Upper lobe of left lung (tissue), 4 donors: ENCODE measurements around the gene PSMD2.

Experiments used
- POLR2AphosphoS5 ChIP-seq, 2 donors: sonication (generic); formaldehyde crosslinking; IDR thresholded peaks; one replicate each; pipeline ENCODE4 v1.5.1; 2017; ENCODE audit warnings: antibody characterized with exemption in 2 of 2
- TF ChIP-seq, protein P1 (sequence below), 6 experiments: fragments of 450-650 bp in 4 of 6; fragments of 200-600 bp in 2 of 6; sonication (generic) in 2 of 6; IDR thresholded peaks; one replicate each; pipeline ENCODE4 v1.5.1; 2016 to 2019; ENCODE audit warnings: antibody characterized with exemption in 6 of 6

DNA sequence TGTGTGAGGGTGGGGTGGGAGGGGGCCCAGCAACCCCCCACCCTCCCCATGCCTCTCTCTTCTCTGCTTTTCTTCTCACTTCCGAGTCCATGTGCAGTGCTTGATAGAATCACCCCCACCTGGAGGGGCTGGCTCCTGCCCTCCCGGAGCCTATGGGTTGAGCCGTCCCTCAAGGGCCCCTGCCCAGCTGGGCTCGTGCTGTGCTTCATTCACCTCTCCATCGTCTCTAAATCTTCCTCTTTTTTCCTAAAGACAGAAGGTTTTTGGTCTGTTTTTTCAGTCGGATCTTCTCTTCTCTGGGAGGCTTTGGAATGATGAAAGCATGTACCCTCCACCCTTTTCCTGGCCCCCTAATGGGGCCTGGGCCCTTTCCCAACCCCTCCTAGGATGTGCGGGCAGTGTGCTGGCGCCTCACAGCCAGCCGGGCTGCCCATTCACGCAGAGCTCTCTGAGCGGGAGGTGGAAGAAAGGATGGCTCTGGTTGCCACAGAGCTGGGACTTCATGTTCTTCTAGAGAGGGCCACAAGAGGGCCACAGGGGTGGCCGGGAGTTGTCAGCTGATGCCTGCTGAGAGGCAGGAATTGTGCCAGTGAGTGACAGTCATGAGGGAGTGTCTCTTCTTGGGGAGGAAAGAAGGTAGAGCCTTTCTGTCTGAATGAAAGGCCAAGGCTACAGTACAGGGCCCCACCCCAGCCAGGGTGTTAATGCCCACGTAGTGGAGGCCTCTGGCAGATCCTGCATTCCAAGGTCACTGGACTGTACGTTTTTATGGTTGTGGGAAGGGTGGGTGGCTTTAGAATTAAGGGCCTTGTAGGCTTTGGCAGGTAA is 46.5 kb downstream of the PSMD2 start:
- TF ChIP-seq POLR2AphosphoS5 (IDR thresholded peaks at IDR 0.05) = no peak
- TF ChIP-seq, protein P1, sequence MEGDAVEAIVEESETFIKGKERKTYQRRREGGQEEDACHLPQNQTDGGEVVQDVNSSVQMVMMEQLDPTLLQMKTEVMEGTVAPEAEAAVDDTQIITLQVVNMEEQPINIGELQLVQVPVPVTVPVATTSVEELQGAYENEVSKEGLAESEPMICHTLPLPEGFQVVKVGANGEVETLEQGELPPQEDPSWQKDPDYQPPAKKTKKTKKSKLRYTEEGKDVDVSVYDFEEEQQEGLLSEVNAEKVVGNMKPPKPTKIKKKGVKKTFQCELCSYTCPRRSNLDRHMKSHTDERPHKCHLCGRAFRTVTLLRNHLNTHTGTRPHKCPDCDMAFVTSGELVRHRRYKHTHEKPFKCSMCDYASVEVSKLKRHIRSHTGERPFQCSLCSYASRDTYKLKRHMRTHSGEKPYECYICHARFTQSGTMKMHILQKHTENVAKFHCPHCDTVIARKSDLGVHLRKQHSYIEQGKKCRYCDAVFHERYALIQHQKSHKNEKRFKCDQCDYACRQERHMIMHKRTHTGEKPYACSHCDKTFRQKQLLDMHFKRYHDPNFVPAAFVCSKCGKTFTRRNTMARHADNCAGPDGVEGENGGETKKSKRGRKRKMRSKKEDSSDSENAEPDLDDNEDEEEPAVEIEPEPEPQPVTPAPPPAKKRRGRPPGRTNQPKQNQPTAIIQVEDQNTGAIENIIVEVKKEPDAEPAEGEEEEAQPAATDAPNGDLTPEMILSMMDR (IDR thresholded peaks at IDR 0.05) = peak; percentile 18 to 64 (median 50)
